H9 (cell line): ENCODE data around the gene IMPA2. TPM values are rescaled to one million over a fixed set of nuclear protein-coding genes. Genes with fewer than 3 reads are reported as not detected.

Experiments
- DNase-seq: peaks from one replicate; pipeline ENCODE4 v3.0.0-alpha.2; 2017
- H2AFZ ChIP-seq: one replicate; pipeline ENCODE4 v1.6.1; 2013; ENCODE audit warnings: mild to moderate bottlenecking, low read length, control low read depth, moderate library complexity
- H2AK5ac ChIP-seq: 2 replicates; pipeline ENCODE4 v1.6.1; 2013; ENCODE audit warnings: low read length, control low read depth, mixed read lengths; ENCODE audit not compliant: insufficient read length
- H2BK120ac ChIP-seq: one replicate; pipeline ENCODE4 v1.6.1; 2013; ENCODE audit warnings: low read depth, mild to moderate bottlenecking, low read length, control low read depth, inconsistent platforms; ENCODE audit not compliant: poor library complexity, severe bottlenecking
- H2BK12ac ChIP-seq: 2 replicates; pipeline ENCODE4 v1.6.1; 2013; ENCODE audit warnings: low read length, control low read depth, mixed read lengths, low read depth; ENCODE audit not compliant: insufficient read length
- H2BK15ac ChIP-seq: 2 replicates; pipeline ENCODE4 v1.6.1; 2013; ENCODE audit warnings: low read depth, low read length, control low read depth
- H2BK20ac ChIP-seq: one replicate; pipeline ENCODE4 v1.6.1; 2013; ENCODE audit warnings: low read depth, mild to moderate bottlenecking, low read length, control low read depth, inconsistent platforms; ENCODE audit not compliant: poor library complexity, severe bottlenecking
- H2BK5ac ChIP-seq: 2 replicates; pipeline ENCODE4 v1.6.1; 2013; ENCODE audit warnings: low read length, control low read depth, mixed read lengths; ENCODE audit not compliant: insufficient read length
- H3K14ac ChIP-seq: 2 replicates; pipeline ENCODE4 v1.6.1; 2013; ENCODE audit warnings: low read length, control low read depth; ENCODE audit not compliant: insufficient read depth
- H3K18ac ChIP-seq: 2 replicates; pipeline ENCODE4 v1.6.1; 2013; ENCODE audit warnings: low read depth, mild to moderate bottlenecking, mixed read lengths, low read length, control low read depth; ENCODE audit not compliant: insufficient read length
- H3K23ac ChIP-seq: 2 replicates; pipeline ENCODE4 v1.6.1; 2013; ENCODE audit warnings: low read length, control low read depth, mixed read lengths, low read depth; ENCODE audit not compliant: insufficient read length
- H3K23me2 ChIP-seq: 2 replicates; pipeline ENCODE4 v1.6.1; 2013; ENCODE audit warnings: low read depth, mild to moderate bottlenecking, mixed read lengths, low read length, control low read depth; ENCODE audit not compliant: insufficient read length, poor library complexity, severe bottlenecking
- H3K27ac ChIP-seq: 2 replicates; pipeline ENCODE4 v1.5.1; 2013; ENCODE audit warnings: low read length, control low read depth, mixed read lengths, low read depth; ENCODE audit not compliant: insufficient read length
- H3K27me3 ChIP-seq: 2 replicates; pipeline ENCODE4 v1.6.1; 2013; ENCODE audit warnings: low read length, control low read depth, inconsistent platforms; ENCODE audit not compliant: insufficient read depth
- H3K4ac ChIP-seq: 2 replicates; pipeline ENCODE4 v1.6.1; 2013; ENCODE audit warnings: low read depth, mild to moderate bottlenecking, control low read depth, inconsistent platforms, low read length, moderate library complexity
- H3K4me1 ChIP-seq: 2 replicates; pipeline ENCODE4 v1.6.1; 2013; ENCODE audit warnings: low read length, control low read depth, inconsistent platforms; ENCODE audit not compliant: insufficient read depth
- H3K4me2 ChIP-seq: 2 replicates; pipeline ENCODE4 v1.6.1; 2013; ENCODE audit warnings: low read length, control low read depth, mixed read lengths; ENCODE audit not compliant: insufficient read length, insufficient read depth
- H3K56ac ChIP-seq: 2 replicates; pipeline ENCODE4 v1.6.1; 2013; ENCODE audit warnings: low read depth, mild to moderate bottlenecking, mixed read lengths, low read length, control low read depth; ENCODE audit not compliant: insufficient read length
- H3K79me1 ChIP-seq: 2 replicates; pipeline ENCODE4 v1.6.1; 2013; ENCODE audit warnings: low read depth, mild to moderate bottlenecking, moderate library complexity, low read length, control low read depth, inconsistent platforms; ENCODE audit not compliant: insufficient read depth, poor library complexity, severe bottlenecking
- H3K79me2 ChIP-seq: 2 replicates; pipeline ENCODE4 v1.6.1; 2013; ENCODE audit warnings: low read length, control low read depth, inconsistent platforms; ENCODE audit not compliant: insufficient read depth
- H3K9ac ChIP-seq: 2 replicates; pipeline ENCODE4 v1.6.1; 2013; ENCODE audit warnings: low read length, control low read depth, mixed read lengths; ENCODE audit not compliant: insufficient read length; ENCODE audit errors: extremely low read depth
- H3K9me3 ChIP-seq: one replicate; pipeline ENCODE4 v1.6.1; 2013; ENCODE audit warnings: low read depth, low read length, inconsistent platforms; ENCODE audit not compliant: control insufficient read depth
- H3T11ph ChIP-seq: one replicate; pipeline ENCODE4 v1.6.1; 2013; ENCODE audit warnings: mild to moderate bottlenecking, low read length, control low read depth, inconsistent platforms
- H4K20me1 ChIP-seq: one replicate; pipeline ENCODE4 v1.6.1; 2013; ENCODE audit not compliant: control insufficient read depth, insufficient read length, insufficient read depth
- H4K5ac ChIP-seq: 2 replicates; pipeline ENCODE4 v1.6.1; 2013; ENCODE audit warnings: low read depth, mild to moderate bottlenecking, mixed read lengths, low read length, control low read depth; ENCODE audit not compliant: insufficient read length
- H4K8ac ChIP-seq: replicated peaks from 2 replicates; pipeline ENCODE4 v1.6.1; 2013; ENCODE audit warnings: low read length, control low read depth, mixed read lengths, low read depth; ENCODE audit not compliant: insufficient read length
- H4K91ac ChIP-seq: 2 replicates; pipeline ENCODE4 v1.6.1; 2013; ENCODE audit warnings: low read depth, mild to moderate bottlenecking, moderate library complexity, mixed read lengths, low read length, control low read depth; ENCODE audit not compliant: insufficient read length
- H3K27ac Mint-ChIP-seq, 3 experiments: 2 replicates in 2 of 3; 3 replicates in 1 of 3; pipeline ENCODE4 v1.8.0; 2020 to 2021; ENCODE audit warnings: mixed read lengths in 3 of 3, mild to moderate bottlenecking in 1 of 3, moderate library complexity in 1 of 3
- H3K27me3 Mint-ChIP-seq: 2 replicates; pipeline ENCODE4 v1.8.0; 2021; ENCODE audit warnings: low read depth, mild to moderate bottlenecking, moderate library complexity, mixed read lengths
- H3K36me3 Mint-ChIP-seq, 3 experiments: 2 replicates in 2 of 3; 3 replicates in 1 of 3; pipeline ENCODE4 v1.8.0; 2020 to 2021; ENCODE audit warnings: low read depth in 3 of 3, mixed read lengths in 3 of 3; ENCODE audit not compliant: insufficient read depth in 1 of 3
- H3K4me1 Mint-ChIP-seq, 2 experiments: 2 replicates each; pipeline ENCODE4 v1.8.0; 2020; ENCODE audit warnings: mixed read lengths in 2 of 2
- H3K4me3 Mint-ChIP-seq, 2 experiments: 2 replicates in 1 of 2; 3 replicates in 1 of 2; pipeline ENCODE4 v1.8.0; 2020 to 2021; ENCODE audit warnings: mild to moderate bottlenecking in 2 of 2, mixed read lengths in 2 of 2, moderate library complexity in 1 of 2
- H3K9me3 Mint-ChIP-seq, 2 experiments: 2 replicates in 1 of 2; 3 replicates in 1 of 2; pipeline ENCODE4 v1.8.0; 2020; ENCODE audit warnings: mild to moderate bottlenecking in 2 of 2, mixed read lengths in 2 of 2, moderate library complexity in 1 of 2
- WGBS: extraction: QIAGEN DNeasy Blood & Tissue Kit; methylation state at CpG from one replicate; pipeline ENCODE4 v1.1.7; 2013; ENCODE audit warnings: missing lambda C conversion rate, low lambda C conversion rate, mixed read lengths; ENCODE audit not compliant: insufficient read length; ENCODE audit errors: extremely low coverage; 5-methylcytosine and 5-hydroxymethylcytosine counted together
- total RNA-seq: library from RNA; stranded (reverse); gene quantifications from 2 replicates; pipeline ENCODE4 v1.2.1, GENCODE V29; 2021
- TF ChIP-seq, protein P1 (sequence below): fragments of 200-600 bp; sonication (generic); conservative IDR thresholded peaks from 3 replicates; pipeline ENCODE4 v1.8.0; 2021; ENCODE audit warnings: antibody characterized with exemption, mild to moderate bottlenecking

IMPA2 gene
- total RNA-seq, 1 experiment from 2014 or later: 73.8 TPM

DNA sequence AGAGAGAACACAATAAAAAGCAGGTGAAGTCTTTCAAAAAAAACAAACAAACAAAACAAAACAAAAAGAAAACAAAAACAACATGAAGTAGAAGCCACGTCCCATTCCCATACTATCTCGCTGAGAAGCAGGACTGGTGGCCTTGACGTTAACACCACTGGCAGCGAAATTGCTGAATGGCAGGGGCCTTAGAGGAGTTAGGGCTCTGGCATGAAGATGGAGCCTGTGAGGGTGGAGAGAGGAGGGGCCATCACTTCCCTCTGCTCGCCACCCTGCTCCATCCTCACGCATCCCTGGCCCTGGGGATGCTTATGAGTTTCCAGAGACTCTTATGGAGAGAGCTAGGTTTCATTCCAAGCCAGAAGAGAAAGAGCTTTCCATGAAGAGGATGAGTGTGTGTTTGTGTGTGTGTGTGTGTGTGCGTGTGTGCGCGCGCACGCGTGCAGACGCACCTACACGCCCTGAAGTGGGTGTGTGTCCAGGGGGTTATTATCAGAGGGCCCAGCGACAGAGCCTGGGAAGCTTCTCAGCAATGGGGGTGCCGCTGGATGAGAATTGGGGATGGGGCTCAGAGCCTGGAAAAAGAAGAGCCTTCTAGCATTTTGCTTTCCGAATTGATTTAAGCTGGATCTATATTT lies 20.4 kb upstream of the IMPA2 start:
- Histone ChIP-seq H2BK15ac (no peak overlapping the region), H2BK20ac (no peak overlapping the region), H3K79me1 (no peaks in the 10 kb centered on the region), H2AK5ac (no peak overlapping the region), H3K23me2 (no peaks in the 10 kb centered on the region), H3K9ac (no peak overlapping the region), H3K4me2 (no peak overlapping the region), H3K4me1 (no peaks in the 10 kb centered on the region), H3K9me3 (no peaks in the 10 kb centered on the region), H3K18ac (no peak overlapping the region), H4K20me1 (no peaks in the 10 kb centered on the region), H3T11ph (no peak overlapping the region), H2AFZ (no peak overlapping the region), H3K27ac (no peak overlapping the region), H4K5ac (no peak overlapping the region), H4K91ac (no peak overlapping the region), H2BK12ac (no peak overlapping the region), H4K8ac (no peak overlapping the region), H3K23ac (no peak overlapping the region), H3K14ac (no peak overlapping the region), H2BK120ac (no peak overlapping the region), H3K4ac (no peak overlapping the region), H3K56ac (no peak overlapping the region), H2BK5ac (no peak overlapping the region), H3K27me3 (no peaks in the 10 kb centered on the region), H3K79me2 (no peaks in the 10 kb centered on the region)
- Mint-ChIP-seq H3K27me3 (peaks cover 1% of the 10 kb centered on the region; the same call in 1 of the 2 replicates), H3K4me3 (no peak overlapping the region), H3K9me3 (peaks cover 19 to 23% of the 10 kb centered on the region in 2 experiments; a peak in 4 of 5 replicates), H3K36me3 (peaks cover 3 to 19% (median 15%) of the 10 kb centered on the region in 3 experiments; a peak in 5 of 7 replicates), H3K27ac (no peak overlapping the region), H3K4me1 (peaks cover 9 to 16% of the 10 kb centered on the region in 2 experiments)
- no CpG with 5 or more reads among the region's 17 CpGs for WGBS
- no peak for DNase-seq
- TF ChIP-seq, protein P1, sequence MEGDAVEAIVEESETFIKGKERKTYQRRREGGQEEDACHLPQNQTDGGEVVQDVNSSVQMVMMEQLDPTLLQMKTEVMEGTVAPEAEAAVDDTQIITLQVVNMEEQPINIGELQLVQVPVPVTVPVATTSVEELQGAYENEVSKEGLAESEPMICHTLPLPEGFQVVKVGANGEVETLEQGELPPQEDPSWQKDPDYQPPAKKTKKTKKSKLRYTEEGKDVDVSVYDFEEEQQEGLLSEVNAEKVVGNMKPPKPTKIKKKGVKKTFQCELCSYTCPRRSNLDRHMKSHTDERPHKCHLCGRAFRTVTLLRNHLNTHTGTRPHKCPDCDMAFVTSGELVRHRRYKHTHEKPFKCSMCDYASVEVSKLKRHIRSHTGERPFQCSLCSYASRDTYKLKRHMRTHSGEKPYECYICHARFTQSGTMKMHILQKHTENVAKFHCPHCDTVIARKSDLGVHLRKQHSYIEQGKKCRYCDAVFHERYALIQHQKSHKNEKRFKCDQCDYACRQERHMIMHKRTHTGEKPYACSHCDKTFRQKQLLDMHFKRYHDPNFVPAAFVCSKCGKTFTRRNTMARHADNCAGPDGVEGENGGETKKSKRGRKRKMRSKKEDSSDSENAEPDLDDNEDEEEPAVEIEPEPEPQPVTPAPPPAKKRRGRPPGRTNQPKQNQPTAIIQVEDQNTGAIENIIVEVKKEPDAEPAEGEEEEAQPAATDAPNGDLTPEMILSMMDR: no peak
